Measurements from ENCODE around the gene RAB4A.

GRCh38 chr1:229230893-229231753 lies 39.8 kb upstream of the RAB4A start:
- TF ChIP-seq, protein P1, sequence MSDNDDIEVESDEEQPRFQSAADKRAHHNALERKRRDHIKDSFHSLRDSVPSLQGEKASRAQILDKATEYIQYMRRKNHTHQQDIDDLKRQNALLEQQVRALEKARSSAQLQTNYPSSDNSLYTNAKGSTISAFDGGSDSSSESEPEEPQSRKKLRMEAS (IDR thresholded peaks at IDR 0.05; ENCODE audit: low read depth, low read length): no peak
- no peak for TF ChIP-seq POLR2A (IDR thresholded peaks at IDR 0.05; ENCODE audit: extremely low read depth, insufficient read length)
- no peak for TF ChIP-seq CTCF (IDR thresholded peaks at IDR 0.05; ENCODE audit: low read depth, low read length)
- TF ChIP-seq MYC (IDR thresholded peaks at IDR 0.05; ENCODE audit: low read depth, low read length): no peak
